HCT116 (cell line): ENCODE data around the gene PNO1. TPM values are rescaled to one million over a fixed set of nuclear protein-coding genes. Genes with fewer than 3 reads are reported as not detected.

Experiments used
- ATAC-seq: fragments of 200-7000 bp; cut with Tn5 transposase; 2 replicates; pipeline ENCODE4 v1.9.1; 2020; ENCODE audit warnings: mild to moderate bottlenecking, moderate library complexity
- BruUV-seq: library from RNA; stranded (reverse); fragments of 400-500 nt; replicated peaks from 2 replicates; lab custom pipeline; 2021; lab: Mats Ljungman, UMichigan
- CTCF ChIA-PET: fragments of 300-600 bp; sonication (Branson Sonifier 250); formaldehyde crosslinking; loops from one replicate; lab custom pipeline; 2021; ENCODE audit warnings: antibody characterized with exemption; lab: Charles Lee
- POLR2A ChIA-PET: fragments of 300-600, 350-600 bp; sonication (Branson Sonifier 250); formaldehyde crosslinking; loops from one replicate; lab custom pipeline; 2021; ENCODE audit warnings: antibody characterized with exemption; lab: Charles Lee
- RAD21 ChIA-PET, 2 experiments: fragments of 300-600 bp; sonication (Branson Sonifier 250); formaldehyde crosslinking; loops; one replicate each; lab custom pipeline; 2023; ENCODE audit warnings: low total read pairs in 2 of 2; ENCODE audit not compliant: uncharacterized antibody in 2 of 2, unreplicated experiment in 2 of 2, low non-redundant PET in 1 of 2; lab: Charles Lee
- DNase-seq: peaks from one replicate; pipeline ENCODE4 v3.0.0-alpha.2; 2010; ENCODE audit warnings: low read depth, low spot score
- H2AFZ ChIP-seq: fragments of 200-600 bp; shearing (Covaris generic), sonication (generic); 2 replicates; pipeline ENCODE4 v1.6.1; 2017; ENCODE audit warnings: low read depth, mixed run types, mixed read lengths, antibody characterized with exemption, low read length; ENCODE audit not compliant: poor library complexity, severe bottlenecking
- H3K27ac ChIP-seq: 2 replicates; pipeline ENCODE4 v1.5.1; 2012; ENCODE audit warnings: low read depth, low read length
- H3K27me3 ChIP-seq: fragments of 200-600 bp; sonication (generic); 2 replicates; pipeline ENCODE4 v1.6.1; 2016; ENCODE audit warnings: mixed run types, low read length, mixed read lengths; ENCODE audit not compliant: insufficient read depth
- H3K36me3 ChIP-seq, 2 experiments: fragments of 200-500 bp in 1 of 2; fragments of 200-600 bp in 1 of 2; sonication (Bioruptor generic) in 1 of 2; sonication (generic) in 1 of 2; 2 replicates each; pipeline versions ENCODE4 v1.5.1 to v1.6.1; 2014 to 2016; ENCODE audit warnings: low read length in 2 of 2, inconsistent platforms in 1 of 2, mixed read lengths in 1 of 2, mixed run types in 1 of 2; ENCODE audit not compliant: insufficient read depth in 2 of 2, control insufficient read depth in 1 of 2
- H3K4me1 ChIP-seq, 2 experiments: fragments of 200-600 bp in 1 of 2; sonication (generic) in 1 of 2; 2 replicates each; pipeline versions ENCODE4 v1.5.1 to v1.6.1; 2012 to 2017; ENCODE audit warnings: low read length in 2 of 2, inconsistent platforms in 1 of 2, mild to moderate bottlenecking in 1 of 2, mixed read lengths in 1 of 2, mixed run types in 1 of 2, moderate library complexity in 1 of 2; ENCODE audit not compliant: insufficient read depth in 2 of 2, control insufficient read depth in 1 of 2
- H3K4me2 ChIP-seq: fragments of 200-600 bp; sonication (generic); 2 replicates; pipeline ENCODE4 v1.6.1; 2017; ENCODE audit warnings: mixed run types, low read length, mixed read lengths
- H3K4me3 ChIP-seq, 2 experiments: fragments of 200-600 bp in 1 of 2; sonication (generic) in 1 of 2; replicated peaks in 1 of 2; 2 replicates each; pipeline ENCODE4 v1.5.1; 2011 to 2016; ENCODE audit warnings: low read length in 2 of 2, control low read depth in 1 of 2, low read depth in 1 of 2, mild to moderate bottlenecking in 1 of 2, mixed read lengths in 1 of 2, mixed run types in 1 of 2
- H3K79me2 ChIP-seq: fragments of 200-600 bp; sonication (generic); 2 replicates; pipeline ENCODE4 v1.6.1; 2017; ENCODE audit warnings: mild to moderate bottlenecking, mixed run types, low read length, moderate library complexity, mixed read lengths; ENCODE audit not compliant: insufficient read depth
- H3K9ac ChIP-seq: fragments of 200-600 bp; sonication (generic); 2 replicates; pipeline ENCODE4 v1.6.1; 2016; ENCODE audit warnings: low read length, mixed read lengths
- H3K9me2 ChIP-seq: fragments of 200-600 bp; sonication (generic), shearing (Covaris generic); 2 replicates; pipeline ENCODE4 v1.6.1; 2017; ENCODE audit warnings: mixed run types, mild to moderate bottlenecking, moderate library complexity; ENCODE audit not compliant: insufficient read depth
- H3K9me3 ChIP-seq, 2 experiments: fragments of 200-500 bp in 1 of 2; fragments of 200-600 bp in 1 of 2; sonication (Bioruptor generic) in 1 of 2; sonication (generic) in 1 of 2; 2 replicates each; pipeline ENCODE4 v1.6.1; 2014 to 2017; ENCODE audit warnings: low read length in 2 of 2, mixed read lengths in 2 of 2, inconsistent platforms in 1 of 2, low read depth in 1 of 2, mild to moderate bottlenecking in 1 of 2, mixed run types in 1 of 2, moderate library complexity in 1 of 2; ENCODE audit not compliant: control insufficient read depth in 1 of 2, insufficient read depth in 1 of 2
- H4K20me1 ChIP-seq: fragments of 200-600 bp; sonication (generic), shearing (Covaris generic); 2 replicates; pipeline ENCODE4 v1.6.1; 2017; ENCODE audit warnings: mixed run types, mild to moderate bottlenecking, moderate library complexity; ENCODE audit not compliant: insufficient read depth
- CEBPB ChIP-seq: IDR thresholded peaks from 2 replicates; pipeline ENCODE4 v1.6.1; 2012; ENCODE audit warnings: low read depth
- CTCF ChIP-seq, 3 experiments: fragments of 200-600 bp in 1 of 3; sonication (generic) in 1 of 3; IDR thresholded peaks in 2 of 3; conservative IDR thresholded peaks in 1 of 3; 2 replicates each; pipeline ENCODE4 v1.5.1; 2012 to 2017; ENCODE audit warnings: low read depth in 2 of 3, low read length in 2 of 3, antibody characterized with exemption in 1 of 3, borderline replicate concordance in 1 of 3, control low read depth in 1 of 3, mild to moderate bottlenecking in 1 of 3, mixed read lengths in 1 of 3, mixed run types in 1 of 3, moderate library complexity in 1 of 3; ENCODE audit not compliant: insufficient read depth in 1 of 3
- ELF1 ChIP-seq: IDR thresholded peaks from 2 replicates; pipeline ENCODE4 v1.6.1; 2012; ENCODE audit warnings: low read depth, borderline replicate concordance
- EZH2phosphoT487 ChIP-seq: fragments of 200-600 bp; IDR thresholded peaks from 2 replicates; pipeline ENCODE4 v1.6.1; 2018; ENCODE audit warnings: antibody characterized with exemption, borderline replicate concordance
- POLR2AphosphoS5 ChIP-seq: IDR thresholded peaks from 2 replicates; pipeline ENCODE4 v1.6.1; 2011; ENCODE audit warnings: mild to moderate bottlenecking, low read depth, low read length, moderate library complexity
- RAD21 ChIP-seq: IDR thresholded peaks from 2 replicates; pipeline ENCODE4 v1.6.1; 2012; ENCODE audit warnings: low read depth, mild to moderate bottlenecking
- TCF7L2 ChIP-seq: IDR thresholded peaks from 2 replicates; pipeline ENCODE4 v1.7.0; 2011; ENCODE audit warnings: borderline replicate concordance, inconsistent platforms; ENCODE audit not compliant: insufficient read depth, insufficient read length; ENCODE audit errors: extremely low read depth
- ZBTB33 ChIP-seq: IDR thresholded peaks from 2 replicates; pipeline ENCODE4 v1.6.1; 2011; ENCODE audit warnings: mild to moderate bottlenecking, low read length, moderate library complexity; ENCODE audit not compliant: insufficient replicate concordance; ENCODE audit errors: extremely low read depth
- ZFX ChIP-seq: fragments of 450-650 bp; IDR thresholded peaks from 2 replicates; pipeline ENCODE4 v1.6.1; 2017
- intact Hi-C: fragments of 100-400 bp; cut with micrococcal nuclease; formaldehyde crosslinking; loops from 2 replicates; pipeline ENCODE4 v1.10.0; 2022
- total RNA-seq: library from RNA; stranded (reverse); gene quantifications from one replicate; pipeline ENCODE4 v1.2.1, GENCODE V29; 2021; ENCODE audit not compliant: unreplicated experiment

Gene PNO1
- total RNA-seq, 1 experiment from 2014 or later, result 23.3 TPM

- Histone ChIP-seq H3K36me3 (peaks cover 0 to 5% of the 10 kb centered on the region in 2 experiments; a peak in 1 of 4 replicates), H3K4me3 (no peak overlapping the region), H3K27ac (no peak overlapping the region), H3K9ac (no peak overlapping the region), H4K20me1 (peaks cover 6% of the 10 kb centered on the region; the same call in 1 of the 2 replicates), H3K9me3 (no peaks in the 10 kb centered on the region), H3K79me2 (peaks cover 60% of the 10 kb centered on the region), H2AFZ (no peak overlapping the region), H3K27me3 (no peaks in the 10 kb centered on the region), H3K9me2 (no peaks in the 10 kb centered on the region), H3K4me2 (no peak overlapping the region), H3K4me1 (peaks cover 0 to under 1% of the 10 kb centered on the region in 2 experiments; a peak in 1 of 4 replicates)
- ChIA-PET RAD21 (no interaction called here), CTCF (interaction anchor here (1.5 to 1.7 kb wide), 2 partner anchors 8 to 10 kb away, joined by 5 read pairs; no protein-coding TSS in a partner anchor), POLR2A (no interaction called here)
- DNase-seq (peak; percentile 62), ATAC-seq (peak; percentile 86)
- intact Hi-C loops, result loop anchor here (1.0 kb wide), 1 partner anchor 63 kb away; no protein-coding TSS in a partner anchor
- no TSS peak for BruUV-seq
- no peak for TF ChIP-seq TCF7L2
- TF ChIP-seq CTCF (IDR thresholded peaks at IDR 0.05 in 2 of 3, conservative IDR thresholded peaks at IDR 0.05 in 1 of 3; ENCODE audit: borderline replicate concordance in 1 of 3, insufficient read depth in 1 of 3, low read depth in 2 of 3, low read length in 2 of 3), result peak in 2 of 3 experiments; percentile 88 to 89; a peak in 5 of 6 replicates
Measured at GRCh38 chr2:68185541-68186164, 28.0 kb downstream of the PNO1 start.

- no peak overlapping the region for H2AFZ ChIP-seq
- H3K9me2 ChIP-seq, result no peaks in the 10 kb centered on the region
- ATAC-seq, result no peak
- H3K36me3 ChIP-seq, result peaks cover 0 to 5% of the 10 kb centered on the region in 2 experiments; a peak in 1 of 4 replicates
- no peak overlapping the region for H3K4me2 ChIP-seq
- H3K4me3 ChIP-seq, result no peak overlapping the region
- H3K9me3 ChIP-seq, result no peaks in the 10 kb centered on the region
- peaks cover 6% of the 10 kb centered on the region; the same call in 1 of the 2 replicates for H4K20me1 ChIP-seq
- no peak for DNase-seq
- CTCF ChIA-PET, result interaction anchor here (1.7 kb wide), 1 partner anchor 9 kb away, joined by 5 read pairs; no protein-coding TSS in a partner anchor
- no peak overlapping the region for H3K27ac ChIP-seq
- TF ChIP-seq CEBPB (no peak), POLR2AphosphoS5 (no peak), RAD21 (no peak), ZFX (no peak), CTCF (IDR thresholded peaks at IDR 0.05 in 2 of 3, conservative IDR thresholded peaks at IDR 0.05 in 1 of 3; ENCODE audit: borderline replicate concordance in 1 of 3, insufficient read depth in 1 of 3, low read depth in 2 of 3, low read length in 2 of 3) (no peak), TCF7L2 (no peak), EZH2phosphoT487 (no peak), ZBTB33 (no peak), ELF1 (no peak)
- H3K9ac ChIP-seq, result no peak overlapping the region
- RAD21 ChIA-PET, result no interaction called here
- POLR2A ChIA-PET, result no interaction called here
- H3K27me3 ChIP-seq, result no peaks in the 10 kb centered on the region
- intact Hi-C loops, result no loop called here
- no TSS peak for BruUV-seq
- peaks cover 70% of the 10 kb centered on the region for H3K79me2 ChIP-seq
- H3K4me1 ChIP-seq, result peaks cover 0 to 9% of the 10 kb centered on the region in 2 experiments; a peak in 2 of 4 replicates
Measured at GRCh38 chr2:68187329-68187728, 29.6 kb downstream of the PNO1 start.
